Neural progenitor cell (in vitro differentiated cells): ENCODE measurements around the gene NIM1K.

Source experiments
- EZH2 ChIP-seq: fragments of 200-600 bp; sonication (generic); IDR thresholded peaks from 2 replicates; pipeline ENCODE4 v1.6.1; 2017; ENCODE audit warnings: antibody characterized with exemption, mild to moderate bottlenecking, moderate library complexity
- EZH2phosphoT487 ChIP-seq: fragments of 200-600 bp; sonication (generic); IDR thresholded peaks from 2 replicates; pipeline ENCODE4 v1.6.1; 2017; ENCODE audit warnings: antibody characterized with exemption
- TF ChIP-seq, protein P1 (sequence below): fragments of 200-600 bp; sonication (generic); IDR thresholded peaks from 2 replicates; pipeline ENCODE4 v1.5.1; 2017; ENCODE audit warnings: antibody characterized with exemption, mild to moderate bottlenecking

DNA sequence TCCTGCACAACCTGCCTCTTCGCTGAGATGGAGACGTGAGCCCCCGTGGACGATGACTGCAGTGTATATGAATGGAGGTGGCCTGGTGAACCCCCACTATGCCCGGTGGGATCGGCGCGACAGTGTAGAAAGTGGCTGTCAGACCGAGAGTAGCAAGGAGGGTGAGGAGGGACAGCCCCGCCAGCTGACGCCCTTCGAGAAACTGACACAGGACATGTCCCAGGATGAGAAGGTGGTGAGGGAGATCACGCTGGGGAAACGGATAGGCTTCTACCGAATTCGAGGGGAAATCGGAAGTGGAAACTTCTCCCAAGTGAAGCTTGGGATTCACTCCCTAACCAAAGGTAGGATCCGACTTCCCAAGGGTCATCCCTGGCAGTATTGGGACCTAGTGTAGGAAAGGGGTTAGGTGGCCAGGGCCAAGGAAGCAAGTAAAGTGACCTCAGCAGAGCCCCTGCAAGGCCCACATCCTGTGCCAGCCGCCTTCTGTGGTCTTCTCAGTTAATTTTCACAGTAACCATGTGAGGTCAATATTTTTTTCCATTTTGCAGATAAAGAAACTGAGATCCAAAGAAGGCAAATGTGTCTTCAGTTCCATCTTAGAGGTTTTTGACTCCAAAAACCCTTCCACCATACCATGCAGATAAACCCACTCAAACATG is 53.8 kb downstream of the NIM1K start:
- TF ChIP-seq, protein P1, sequence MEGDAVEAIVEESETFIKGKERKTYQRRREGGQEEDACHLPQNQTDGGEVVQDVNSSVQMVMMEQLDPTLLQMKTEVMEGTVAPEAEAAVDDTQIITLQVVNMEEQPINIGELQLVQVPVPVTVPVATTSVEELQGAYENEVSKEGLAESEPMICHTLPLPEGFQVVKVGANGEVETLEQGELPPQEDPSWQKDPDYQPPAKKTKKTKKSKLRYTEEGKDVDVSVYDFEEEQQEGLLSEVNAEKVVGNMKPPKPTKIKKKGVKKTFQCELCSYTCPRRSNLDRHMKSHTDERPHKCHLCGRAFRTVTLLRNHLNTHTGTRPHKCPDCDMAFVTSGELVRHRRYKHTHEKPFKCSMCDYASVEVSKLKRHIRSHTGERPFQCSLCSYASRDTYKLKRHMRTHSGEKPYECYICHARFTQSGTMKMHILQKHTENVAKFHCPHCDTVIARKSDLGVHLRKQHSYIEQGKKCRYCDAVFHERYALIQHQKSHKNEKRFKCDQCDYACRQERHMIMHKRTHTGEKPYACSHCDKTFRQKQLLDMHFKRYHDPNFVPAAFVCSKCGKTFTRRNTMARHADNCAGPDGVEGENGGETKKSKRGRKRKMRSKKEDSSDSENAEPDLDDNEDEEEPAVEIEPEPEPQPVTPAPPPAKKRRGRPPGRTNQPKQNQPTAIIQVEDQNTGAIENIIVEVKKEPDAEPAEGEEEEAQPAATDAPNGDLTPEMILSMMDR = no peak
- TF ChIP-seq EZH2phosphoT487 = no peak
- TF ChIP-seq EZH2 = no peak
